Lung (tissue), 12 donors: ENCODE results near the gene HECW1. TPM values are rescaled to one million over a fixed set of nuclear protein-coding genes. Genes with fewer than 3 reads are reported as not detected.

Experiments used
- ATAC-seq: fragments of 200-7000 bp; cut with Tn5 transposase; one replicate; pipeline ENCODE4 v1.9.1; 2020; ENCODE audit warnings: moderate number of reproducible peaks; ENCODE audit not compliant: insufficient read depth, low FRiP score
- DNase-seq, 3 donors: peaks; one replicate each; pipeline ENCODE4 v3.0.0-alpha.2; 2013 to 2017
- H3K27ac ChIP-seq, 2 donors: one replicate each; pipeline ENCODE4 v1.5.1; 2013; ENCODE audit warnings: mild to moderate bottlenecking in 2 of 2, moderate library complexity in 2 of 2, control low read depth in 1 of 2, inconsistent platforms in 1 of 2, low read depth in 1 of 2, low read length in 1 of 2
- H3K27me3 ChIP-seq, 3 donors: one replicate each; pipeline ENCODE4 v1.5.1; 2013; ENCODE audit warnings: low read length in 2 of 3; ENCODE audit not compliant: control insufficient read depth in 3 of 3, insufficient read depth in 3 of 3
- H3K36me3 ChIP-seq, 4 donors: one replicate each; pipeline ENCODE4 v1.5.1; 2013; ENCODE audit warnings: low read length in 4 of 4, mild to moderate bottlenecking in 1 of 4, moderate library complexity in 1 of 4; ENCODE audit not compliant: control insufficient read depth in 4 of 4, insufficient read depth in 4 of 4
- H3K4me1 ChIP-seq, 5 donors: one replicate each; pipeline ENCODE4 v1.5.1; 2013; ENCODE audit warnings: low read length in 5 of 5, mild to moderate bottlenecking in 2 of 5, moderate library complexity in 1 of 5; ENCODE audit not compliant: control insufficient read depth in 5 of 5, insufficient read depth in 5 of 5
- H3K4me3 ChIP-seq: one replicate; pipeline ENCODE4 v1.5.1; 2013; ENCODE audit warnings: mild to moderate bottlenecking, control low read depth, moderate library complexity
- H3K9ac ChIP-seq, 2 donors: one replicate each; pipeline ENCODE4 v1.5.1; 2013; ENCODE audit warnings: low read length in 2 of 2, control low read depth in 1 of 2; ENCODE audit not compliant: insufficient read depth in 1 of 2
- H3K9me3 ChIP-seq, 4 donors: one replicate each; pipeline ENCODE4 v1.5.1; 2013; ENCODE audit warnings: low read length in 3 of 4, mild to moderate bottlenecking in 1 of 4, moderate library complexity in 1 of 4; ENCODE audit not compliant: control insufficient read depth in 4 of 4, insufficient read depth in 3 of 4
- CTCF ChIP-seq: IDR thresholded peaks from 2 replicates; pipeline ENCODE4 v1.5.1; 2012; ENCODE audit warnings: mild to moderate bottlenecking; ENCODE audit errors: control extremely low read depth, extremely low read depth
- WGBS, 2 donors: extraction: QIAGEN DNeasy Blood & Tissue Kit; methylation state at CpG; one replicate each; pipeline ENCODE4 v1.1.7; 2013; 5-methylcytosine and 5-hydroxymethylcytosine counted together
- polyA plus RNA-seq, 2 donors: library from polyadenylated mRNA; stranded (reverse); fragments of 200-250 nt; gene quantifications; one replicate each; pipeline ENCODE4 v1.2.1, GENCODE V29; 2013
- total RNA-seq, 2 donors: library from RNA; depleted of rRNA in 1 of 2; stranded (reverse); fragments of >200 nt in 1 of 2; gene quantifications; one replicate each; pipeline ENCODE4 v1.2.1, GENCODE V29; 2014 to 2021
- donor health status: control.
- donor health status: control.
- donor health status: Bipolar disorder and iron deficiency.
- donor health status: healthy.
- donor health status: DM: yes; HTN: yes; CAD: no.

HECW1 gene
- total and polyA plus RNA-seq, 4 donors: 0.05 to 0.21 (median 0.13) TPM

DNA sequence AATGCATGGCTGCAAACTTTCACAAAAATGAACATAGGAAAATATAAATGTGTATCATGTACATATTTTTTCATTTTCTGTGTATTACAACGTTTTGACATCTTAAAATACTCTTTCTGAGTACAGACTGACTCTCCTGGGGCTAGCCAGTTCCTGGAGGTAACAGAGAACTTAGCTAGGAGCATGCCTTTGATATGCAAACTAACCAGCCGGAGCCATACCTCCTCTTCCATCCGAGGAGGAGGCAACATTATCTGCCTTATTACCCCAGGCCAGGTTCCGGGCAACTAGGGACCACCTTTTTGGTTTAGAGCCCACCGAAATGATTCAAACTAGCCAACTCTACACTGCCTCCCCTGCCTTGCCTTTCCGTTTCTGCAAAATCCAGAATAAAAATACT, 33.7 kb upstream of the HECW1 start:
- Histone ChIP-seq H3K36me3 (no peaks in the 10 kb centered on the region), H3K9me3 (no peaks in the 10 kb centered on the region), H3K27ac (no peak overlapping the region), H3K9ac (no peak overlapping the region), H3K4me3 (no peak overlapping the region), H3K4me1 (no peaks in the 10 kb centered on the region), H3K27me3 (no peaks in the 10 kb centered on the region)
- TF ChIP-seq CTCF: no peak
- WGBS, 2 donors: 71 to 79% methylated on average over 6 of the region's 6 CpGs
- ATAC-seq: no peak
- no peak for DNase-seq

- TF ChIP-seq CTCF: no peak
- Histone ChIP-seq H3K9ac (no peak overlapping the region), H3K36me3 (no peaks in the 10 kb centered on the region), H3K4me1 (no peaks in the 10 kb centered on the region), H3K27me3 (no peaks in the 10 kb centered on the region), H3K4me3 (no peak overlapping the region), H3K9me3 (no peaks in the 10 kb centered on the region), H3K27ac (no peak overlapping the region)
- WGBS, 2 donors: 84 to 90% methylated on average over 4 of the region's 4 CpGs
- DNase-seq (no peak), ATAC-seq (no peak)
These were observed 30.8 kb upstream of the HECW1 start for GRCh38 chr7:43081603-43082002.

DNA sequence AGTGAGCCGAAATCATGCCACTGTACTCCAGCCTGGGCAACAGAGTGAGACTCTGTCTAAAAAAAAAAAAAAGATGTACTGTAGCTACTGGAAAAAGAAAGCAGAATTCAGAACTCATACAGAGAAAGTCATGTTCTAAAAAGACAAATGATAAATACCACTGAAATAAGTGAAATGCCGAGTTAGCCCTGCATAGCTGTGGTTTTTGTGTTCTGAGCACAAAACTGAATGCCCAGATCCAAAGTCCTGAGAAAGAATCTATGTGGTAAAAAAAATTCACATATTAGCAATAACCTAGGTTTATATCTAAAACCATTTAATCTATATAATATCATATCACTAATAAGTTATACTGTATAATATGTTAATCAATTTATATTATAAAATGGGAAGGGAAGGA, 29.3 kb upstream of the HECW1 start:
- no peaks in the 10 kb centered on the region for H3K4me1 ChIP-seq
- no peak for DNase-seq
- 83 to 84% methylated on average over 2 of the region's 2 CpGs for WGBS, 2 donors

More for the DNA sequence above, 29.3 kb upstream of the HECW1 start:
- no peak overlapping the region for H3K9ac ChIP-seq
- no peaks in the 10 kb centered on the region for H3K9me3 ChIP-seq
- no peak for ATAC-seq
- H3K36me3 ChIP-seq: no peaks in the 10 kb centered on the region
- H3K27me3 ChIP-seq: no peaks in the 10 kb centered on the region
- H3K27ac ChIP-seq: no peak overlapping the region
- H3K4me3 ChIP-seq: no peak overlapping the region
- TF ChIP-seq CTCF: no peak
